GM18502 (cell line): Measurements from ENCODE around the gene FLT3.
A peak's percentile ranks its signal among the peaks of the same experiment; 100 is the strongest.
"Not testable (repeated sequence)": the region's sequence is repeated elsewhere in the genome, so short reads cannot be mapped to it uniquely, and the experiment has no call there.

ENCODE experiments used
- ATAC-seq: cut with Tn5 transposase; IDR thresholded peaks from one replicate; pipeline ENCODE4 v1.9.1; 2021; ENCODE audit warnings: mild to moderate bottlenecking; ENCODE audit not compliant: unreplicated experiment, poor library complexity

The FLT3 gene

DNA sequence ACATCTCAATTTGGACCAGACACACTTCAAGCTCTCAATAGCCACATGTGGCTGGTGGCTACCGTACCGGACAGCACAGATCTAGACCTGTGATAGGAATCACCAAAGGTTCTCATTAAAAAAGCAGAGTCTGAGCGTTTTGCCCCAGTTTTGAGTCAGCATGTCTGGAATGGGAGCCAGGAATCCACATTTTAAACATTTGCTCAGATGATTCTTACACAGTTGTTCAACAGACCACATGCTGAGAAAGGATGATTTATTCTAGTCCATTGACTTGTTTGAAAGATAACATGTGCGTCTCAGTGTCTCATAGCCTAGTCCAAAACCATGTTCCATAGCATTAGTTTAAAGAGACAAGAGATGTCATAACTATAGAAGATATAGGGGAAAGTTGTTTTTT lies 53.4 kb downstream of the FLT3 start:
- ATAC-seq, result no peak

DNA sequence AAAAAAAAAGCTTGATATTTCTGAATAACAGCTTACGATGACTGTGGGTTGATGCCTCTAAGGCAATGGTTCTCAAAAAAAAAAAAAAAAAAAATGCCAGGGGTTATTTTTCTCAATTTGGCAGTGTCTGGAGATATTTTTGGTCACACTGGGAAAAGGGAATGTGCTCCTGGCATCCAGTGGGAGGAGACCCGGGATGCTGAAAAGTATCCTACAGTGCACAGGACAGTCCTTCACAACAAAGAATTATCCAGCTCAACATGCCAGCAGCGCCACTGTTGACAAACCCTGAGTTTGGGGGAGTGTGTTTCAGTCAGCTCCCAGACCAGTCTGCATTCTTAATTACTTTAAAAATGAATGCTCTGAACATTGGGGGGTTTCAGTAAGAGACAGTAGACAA lies 54.5 kb downstream of the FLT3 start:
- no peak for ATAC-seq

DNA sequence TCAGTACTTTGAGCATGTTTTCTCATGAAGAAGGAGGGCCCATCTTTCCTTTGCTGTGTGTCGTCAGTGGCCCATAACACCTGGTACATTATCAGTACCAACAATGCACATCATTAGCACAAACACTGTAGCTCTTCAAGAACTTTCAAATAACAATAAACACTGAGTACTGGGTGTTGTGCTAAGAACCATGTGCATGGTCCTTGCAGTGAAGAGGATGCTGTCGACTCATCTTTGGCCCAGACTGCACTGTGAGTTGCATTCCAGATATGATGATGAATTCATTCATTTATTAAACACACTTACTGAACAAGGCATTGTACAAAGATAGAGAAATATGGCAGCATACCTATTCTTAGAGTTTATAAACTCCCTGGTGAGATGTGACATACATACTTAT lies 55.8 kb downstream of the FLT3 start:
- no peak for ATAC-seq

DNA sequence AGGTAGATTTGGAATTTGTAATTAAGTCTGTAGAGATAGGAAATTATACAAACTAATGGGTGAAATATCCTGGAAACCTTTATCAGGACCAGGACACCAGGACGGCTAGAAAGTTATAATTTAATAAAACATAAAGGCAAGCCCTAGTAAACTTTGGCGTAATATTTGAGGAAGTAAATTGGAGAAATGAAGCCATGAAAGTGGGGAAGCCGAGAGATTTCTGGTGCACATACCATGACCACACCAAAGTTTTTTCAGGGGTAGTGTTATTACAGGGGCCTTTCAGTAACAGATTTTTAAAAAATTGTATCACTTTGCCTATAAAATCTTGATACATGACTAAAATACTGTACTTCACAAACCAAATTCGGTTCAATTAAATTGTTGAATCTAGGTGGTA lies 57.2 kb downstream of the FLT3 start:
- ATAC-seq, result no peak

DNA sequence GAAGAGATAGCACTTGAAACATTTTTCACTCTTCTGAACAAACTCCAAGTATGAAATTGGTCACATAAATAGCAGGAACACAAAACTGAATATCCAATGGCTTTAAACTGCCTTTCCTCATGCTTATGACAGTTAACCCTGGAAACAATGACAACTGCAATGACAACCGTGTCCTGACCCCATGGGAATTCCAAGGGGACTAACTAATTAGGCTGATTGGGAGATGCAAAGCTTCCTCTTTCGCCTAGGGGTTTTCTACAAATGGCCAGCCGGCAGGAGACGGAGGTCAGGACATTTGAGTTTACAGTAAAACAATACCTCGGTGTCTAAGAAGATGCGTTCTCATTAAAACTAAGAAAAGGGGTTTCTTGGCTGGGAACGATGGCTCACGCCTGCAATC lies 58.9 kb downstream of the FLT3 start:
- no peak for ATAC-seq

DNA sequence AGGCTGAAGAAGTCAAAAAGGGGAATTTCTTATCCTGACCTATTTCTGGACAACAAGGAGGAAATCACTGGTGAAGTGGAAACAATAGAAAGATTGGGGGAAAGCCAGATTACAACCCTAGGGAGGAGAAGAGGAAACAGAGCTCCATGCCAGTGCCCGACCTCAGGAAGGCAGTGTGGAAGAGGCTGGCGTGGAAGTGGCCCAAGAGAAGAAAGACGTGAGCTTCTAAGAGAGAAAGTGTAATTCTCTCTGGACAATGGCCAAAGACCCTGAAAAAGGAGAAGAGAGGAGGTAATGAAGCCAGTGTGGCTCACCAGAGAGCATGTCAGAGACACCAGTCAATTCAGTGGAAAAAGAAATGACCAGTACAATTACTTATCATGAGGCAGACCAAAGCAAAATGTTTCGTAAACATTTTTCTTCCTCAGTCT lies 59.3 kb downstream of the FLT3 start:
- no peak for ATAC-seq

DNA sequence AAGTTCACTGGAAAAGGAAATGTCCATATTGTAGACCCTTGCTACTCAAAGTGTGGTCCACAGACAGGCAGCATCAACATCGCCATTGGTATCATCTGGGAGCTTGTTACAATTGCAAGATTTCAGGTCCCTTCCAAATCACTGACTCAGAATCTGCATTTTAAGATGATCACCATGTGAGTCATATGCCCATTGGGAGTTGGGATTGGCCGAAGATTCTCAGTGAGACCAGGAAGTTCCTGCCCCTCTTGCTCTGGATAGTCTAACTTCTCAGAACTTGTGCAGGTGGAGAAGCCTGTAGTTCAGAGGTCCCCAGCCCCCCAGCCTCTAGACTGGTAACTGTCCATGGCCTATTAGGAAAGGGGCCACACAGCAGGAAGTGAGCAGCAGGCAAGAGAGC lies 63.0 kb downstream of the FLT3 start:
- no peak for ATAC-seq

DNA sequence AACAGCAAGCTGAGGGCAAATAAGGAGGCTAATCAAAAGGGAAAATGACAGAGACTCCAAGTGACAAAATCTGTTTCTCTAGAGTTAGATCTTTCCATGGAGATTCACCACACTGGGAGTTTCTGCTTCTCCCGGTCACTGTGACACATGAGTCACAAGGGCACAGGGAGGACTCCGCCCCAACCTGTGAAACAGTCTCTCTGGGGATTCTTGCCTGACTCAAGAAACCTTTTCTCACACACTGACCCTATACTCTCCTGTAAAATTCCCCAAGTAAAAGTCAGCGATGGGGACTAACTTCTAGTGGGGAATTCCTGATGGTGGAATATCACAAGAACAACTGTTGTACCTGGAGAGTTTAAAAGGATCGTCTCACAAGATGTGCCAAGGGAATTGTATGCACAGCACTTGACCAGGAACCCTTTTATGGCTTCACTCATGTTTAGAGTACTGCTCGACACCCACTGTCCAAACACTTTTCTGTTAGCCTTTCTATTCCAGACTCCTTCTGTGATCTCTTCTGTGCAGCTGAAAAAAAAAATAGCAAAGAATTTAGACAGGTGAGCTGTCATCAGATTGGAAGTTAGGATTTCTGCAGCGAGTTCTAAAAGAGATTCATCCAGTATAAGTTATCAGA lies 65.1 kb downstream of the FLT3 start:
- no peak for ATAC-seq

DNA sequence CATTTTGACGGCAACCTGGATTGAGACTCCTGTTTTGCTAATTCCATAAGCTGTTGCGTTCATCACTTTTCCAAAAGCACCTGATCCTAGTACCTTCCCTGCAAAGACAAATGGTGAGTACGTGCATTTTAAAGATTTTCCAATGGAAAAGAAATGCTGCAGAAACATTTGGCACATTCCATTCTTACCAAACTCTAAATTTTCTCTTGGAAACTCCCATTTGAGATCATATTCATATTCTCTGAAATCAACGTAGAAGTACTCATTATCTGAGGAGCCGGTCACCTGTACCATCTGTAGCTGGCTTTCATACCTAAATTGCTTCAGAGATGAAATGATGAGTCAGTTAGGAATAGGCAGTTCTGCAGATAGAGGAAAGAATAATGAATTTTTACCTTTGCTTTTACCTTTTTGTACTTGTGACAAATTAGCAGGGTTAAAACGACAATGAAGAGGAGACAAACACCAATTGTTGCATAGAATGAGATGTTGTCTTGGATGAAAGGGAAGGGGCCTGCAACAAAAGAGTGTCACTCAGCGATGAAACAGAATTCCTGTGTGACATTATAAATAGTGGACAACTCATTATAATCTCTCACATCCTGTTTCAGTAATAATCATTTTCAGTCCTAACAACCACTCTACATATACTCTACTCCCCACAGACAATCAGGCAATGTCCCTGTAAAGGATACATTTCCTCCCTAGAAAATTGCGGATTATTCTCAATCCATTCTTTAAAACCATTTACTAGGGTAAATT lies 66.3 kb downstream of the FLT3 start:
- no peak for ATAC-seq

DNA sequence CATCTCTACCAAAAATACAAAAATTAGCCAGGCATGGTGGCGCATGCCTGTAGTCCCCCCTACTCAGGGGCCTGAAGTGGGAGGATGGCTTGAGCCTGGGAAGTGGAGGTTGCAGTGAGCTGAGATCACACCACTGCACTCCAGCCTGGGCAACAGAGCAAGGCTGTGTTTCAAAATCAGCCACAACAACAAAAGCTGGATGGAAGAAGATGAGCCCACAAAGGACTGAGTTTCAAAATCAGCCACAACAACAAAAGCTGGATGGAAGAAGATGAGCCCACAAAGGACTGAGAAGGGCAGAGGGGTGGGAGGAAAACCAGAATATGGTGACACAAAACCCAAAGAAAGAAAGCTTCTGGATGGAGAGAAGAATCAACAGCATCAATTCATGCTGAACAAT lies 67.9 kb downstream of the FLT3 start:
- ATAC-seq, result not testable (repeated sequence)

DNA sequence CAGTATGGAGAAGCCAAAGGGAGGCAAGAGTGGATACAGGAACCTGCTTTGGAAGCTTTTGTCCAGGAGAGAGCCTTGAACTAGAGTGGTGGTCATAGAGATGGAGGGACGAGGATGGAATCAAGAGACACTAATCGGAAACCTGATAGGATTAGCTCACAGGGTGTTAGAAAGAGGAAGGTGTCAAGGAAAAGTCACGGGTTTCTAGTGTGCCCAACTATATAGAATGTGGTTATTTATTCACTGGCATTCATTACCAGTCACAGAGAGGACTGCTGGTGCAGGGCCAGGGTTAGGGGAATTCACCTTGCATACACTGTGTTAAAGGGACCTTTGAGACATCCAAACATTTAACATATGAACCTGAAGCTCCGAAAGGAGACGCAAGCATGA lies 68.5 kb downstream of the FLT3 start:
- no peak for ATAC-seq

DNA sequence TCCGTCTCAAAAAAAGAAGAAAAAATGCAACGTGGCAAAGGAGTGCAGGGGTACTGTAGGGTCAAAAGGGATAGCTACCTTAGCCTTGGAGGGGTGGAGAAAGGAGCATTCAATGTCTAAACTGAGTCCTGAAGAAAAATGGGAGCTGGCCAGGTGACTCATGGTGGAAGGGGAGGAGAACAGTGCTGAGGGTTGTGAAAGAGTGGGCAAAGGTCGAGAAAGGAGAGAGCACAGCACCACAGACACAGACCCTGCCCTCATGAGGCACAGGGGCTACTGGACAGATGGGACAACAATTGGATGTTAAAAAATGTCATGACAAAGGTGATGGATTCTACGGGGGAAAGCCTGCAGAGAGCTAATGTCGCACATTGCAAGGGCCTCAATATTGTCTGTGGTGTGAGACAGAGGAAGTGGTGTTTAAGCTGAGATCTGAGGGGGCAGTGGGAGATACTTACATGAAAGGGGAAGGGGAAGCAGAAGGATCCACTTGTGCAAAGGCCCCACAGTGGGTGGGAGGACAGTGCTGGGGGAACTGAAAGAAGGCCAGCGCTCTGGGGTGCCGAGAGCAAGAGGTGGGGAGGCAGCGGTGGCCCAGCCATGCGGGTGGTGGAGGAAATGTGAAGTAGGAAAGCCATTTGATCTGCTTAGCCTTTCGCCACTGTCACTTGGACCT lies 69.0 kb downstream of the FLT3 start:
- peak; percentile 46 for ATAC-seq

DNA sequence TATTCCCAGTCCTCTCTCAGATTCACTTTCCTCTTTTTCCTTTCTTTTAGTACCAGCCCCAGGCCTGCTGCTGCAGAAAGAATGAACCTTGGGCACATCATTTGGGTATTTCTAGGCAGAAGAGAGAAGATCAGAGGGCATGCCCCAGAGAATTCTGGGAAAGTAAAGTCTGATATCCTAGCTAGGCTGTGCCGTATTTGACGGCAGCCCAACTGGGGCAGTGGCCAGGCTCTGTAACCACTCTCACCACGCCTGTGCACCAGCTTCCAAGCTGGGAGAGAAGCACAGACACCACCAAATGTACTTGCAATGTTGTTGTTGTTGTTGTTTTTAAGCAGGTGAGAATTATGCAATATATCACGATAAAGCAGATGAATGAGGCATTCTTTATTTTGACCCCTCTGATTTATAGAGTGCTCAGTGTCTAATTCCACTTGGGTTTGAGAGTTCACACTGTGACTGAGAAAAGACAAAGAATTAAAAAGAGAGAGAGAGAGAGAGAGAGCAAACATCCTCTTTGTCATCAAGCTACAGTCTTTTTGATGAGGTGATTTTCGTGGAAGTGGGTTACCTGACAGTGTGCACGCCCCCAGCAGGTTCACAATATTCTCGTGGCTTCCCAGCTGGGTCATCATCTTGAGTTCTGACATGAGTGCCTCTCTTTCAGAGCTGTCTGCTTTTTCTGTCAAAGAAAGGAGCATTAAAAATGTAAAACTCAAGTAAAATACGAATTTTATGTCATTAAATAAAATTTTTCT lies 72.6 kb downstream of the FLT3 start:
- no peak for ATAC-seq

DNA sequence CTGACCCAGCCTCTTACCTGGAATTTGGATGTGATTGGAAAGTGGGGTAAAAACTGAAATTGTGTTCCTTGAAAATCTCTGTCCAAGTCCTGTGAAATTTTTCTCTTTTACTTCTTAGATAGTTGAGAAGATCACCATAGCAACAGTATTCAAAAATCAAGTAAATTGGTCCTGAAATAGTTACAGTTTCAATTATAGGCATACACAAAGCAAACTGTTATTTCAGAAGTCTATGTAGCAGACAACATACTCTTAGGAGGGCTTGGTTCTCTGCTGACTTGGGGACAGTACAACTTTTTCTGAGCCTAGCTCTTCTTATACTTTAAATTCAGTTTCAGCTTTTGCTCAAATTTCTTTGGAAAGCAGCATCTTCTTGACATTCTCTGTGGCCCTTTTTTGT lies 73.3 kb downstream of the FLT3 start:
- no peak for ATAC-seq

DNA sequence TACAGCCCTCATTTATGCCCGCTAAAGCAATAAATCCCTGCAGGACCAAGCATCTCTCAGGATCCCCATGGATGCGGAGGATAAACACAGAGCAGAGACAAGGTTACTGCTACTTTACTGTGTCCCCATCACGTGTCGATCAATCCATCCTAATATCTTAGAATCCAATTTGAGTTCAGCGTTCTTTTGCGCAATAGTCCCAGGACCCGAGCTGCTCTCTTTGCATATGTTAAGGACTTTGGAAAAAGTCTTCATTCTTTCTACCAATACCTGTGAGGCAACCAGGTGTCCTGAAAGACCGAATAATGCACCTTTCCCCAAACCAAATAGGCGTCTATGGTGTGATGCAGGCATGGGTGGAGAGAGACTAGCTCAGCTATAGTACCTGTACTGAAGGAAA lies 73.9 kb downstream of the FLT3 start:
- no peak for ATAC-seq

DNA sequence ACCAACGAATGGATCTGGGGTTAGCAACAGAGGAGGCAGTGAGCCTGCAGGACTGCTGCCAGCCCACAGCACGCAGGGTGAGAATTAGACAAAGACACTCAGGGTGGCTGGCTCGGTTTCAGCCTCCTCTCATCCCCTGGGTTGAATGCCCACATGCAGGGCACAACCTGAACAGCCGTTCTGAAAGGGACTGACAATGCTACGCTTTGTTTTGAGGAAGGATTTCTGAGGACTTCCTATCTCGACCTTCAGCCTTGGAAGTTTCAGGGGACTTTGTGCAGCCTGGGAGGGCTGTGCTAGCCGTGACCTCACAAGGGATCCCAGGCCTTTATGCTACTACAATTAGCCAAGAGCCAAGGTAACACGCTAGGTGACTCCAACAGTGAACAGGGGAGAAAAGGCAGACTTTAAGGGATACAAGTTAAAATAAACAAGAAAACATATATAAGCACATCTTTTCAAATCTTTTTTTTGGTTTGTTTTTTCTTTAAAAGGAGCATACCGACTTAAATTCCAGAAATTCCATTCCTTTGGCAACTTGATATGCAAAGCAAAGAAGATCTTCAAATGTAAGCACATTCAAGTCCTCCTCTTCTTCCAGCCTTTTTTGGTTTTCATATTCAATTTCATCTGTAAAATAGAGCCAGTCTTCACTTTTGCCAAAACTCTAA lies 77.4 kb downstream of the FLT3 start:
- no peak for ATAC-seq

DNA sequence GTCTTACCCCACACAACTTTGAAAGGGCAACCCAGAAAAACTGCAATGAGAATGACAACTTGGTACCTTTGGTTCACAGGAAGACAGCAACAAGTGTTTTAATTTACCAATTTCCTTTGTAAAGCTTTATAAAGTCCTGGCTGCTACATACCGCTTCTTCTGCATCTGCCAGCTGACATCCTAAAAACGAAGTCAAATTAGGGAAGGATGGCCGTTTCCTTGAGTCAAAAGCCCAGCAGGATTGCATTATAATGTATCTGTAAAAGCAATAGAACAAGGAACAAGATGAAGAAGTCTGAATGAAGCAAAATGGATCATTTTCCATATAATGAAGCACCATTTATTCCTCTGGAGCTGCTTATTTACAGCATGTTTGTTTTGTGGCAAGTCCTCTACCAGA lies 86.1 kb downstream of the FLT3 start:
- ATAC-seq, result no peak

DNA sequence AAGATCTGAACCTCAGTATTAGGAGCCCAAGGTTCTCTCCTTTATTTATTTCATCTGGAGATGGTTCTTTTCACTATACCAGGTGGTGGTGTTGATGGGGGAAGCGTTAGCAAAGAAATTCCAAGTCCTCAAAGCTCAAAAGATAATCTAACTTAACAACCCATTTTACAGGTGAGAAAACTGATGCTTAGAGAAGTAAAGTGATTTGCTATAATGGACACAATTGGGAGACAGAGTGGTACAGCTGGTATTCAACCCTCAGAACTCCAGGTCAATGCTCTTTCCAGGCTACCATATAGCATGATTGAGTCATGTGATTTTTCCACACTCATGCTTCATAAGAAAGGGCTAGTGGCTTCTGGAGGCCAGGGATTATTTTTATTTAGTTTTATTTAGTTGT lies 86.9 kb downstream of the FLT3 start:
- no peak for ATAC-seq

DNA sequence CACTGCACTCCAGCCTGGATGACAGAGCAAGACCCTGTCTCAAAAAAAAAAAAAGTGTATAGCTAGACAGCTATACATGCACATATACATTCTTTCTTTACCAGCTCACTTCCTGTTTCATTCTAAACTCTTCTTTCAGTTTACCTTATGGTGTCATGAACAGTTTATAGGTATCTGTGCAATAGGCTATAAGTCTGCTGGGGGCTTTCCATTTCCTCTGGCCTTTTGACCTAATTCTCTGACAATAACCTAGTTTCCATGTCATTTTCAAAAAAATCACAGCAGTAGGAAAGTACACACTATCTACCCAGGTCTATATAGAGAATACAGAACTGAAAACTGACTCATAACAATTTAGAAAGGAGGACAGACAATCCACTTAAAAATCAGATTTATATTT lies 87.5 kb downstream of the FLT3 start:
- ATAC-seq, result peak; percentile 91

DNA sequence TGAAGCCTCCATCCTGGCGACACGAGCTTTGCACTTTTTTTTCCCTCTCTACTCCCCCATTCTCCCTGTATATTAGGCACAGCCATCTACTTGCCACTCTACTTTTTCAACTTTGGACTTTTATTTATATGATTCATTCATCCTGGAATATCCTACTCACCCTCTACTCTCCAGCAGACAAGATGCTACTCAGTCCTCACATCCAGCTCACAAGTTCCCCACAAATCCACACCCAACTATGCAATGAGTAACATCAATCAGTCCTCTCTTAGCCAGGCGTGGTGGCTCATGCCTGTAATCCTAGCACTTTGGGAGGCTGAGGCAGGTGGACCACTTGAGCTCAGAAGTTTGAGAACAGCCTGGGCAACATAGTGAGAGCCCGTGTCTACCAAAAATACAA lies 88.0 kb downstream of the FLT3 start:
- ATAC-seq, result peak; percentile 13
